Kidney epithelial cell (primary cell): ENCODE measurements around the gene PODXL2. TPM values are rescaled to one million over a fixed set of nuclear protein-coding genes. Genes with fewer than 3 reads are reported as not detected.
A peak's percentile ranks its signal among the peaks of the same experiment; 100 is the strongest.

Source experiments
- DNase-seq: peaks from one replicate; pipeline ENCODE4 v3.0.0-alpha.2; 2010; ENCODE audit warnings: low read depth
- H3K27me3 ChIP-seq: 2 replicates; pipeline ENCODE4 v1.6.0; 2011; ENCODE audit warnings: low read length; ENCODE audit not compliant: control insufficient read depth, insufficient read depth
- H3K36me3 ChIP-seq: 2 replicates; pipeline ENCODE4 v1.5.1; 2011; ENCODE audit warnings: low read length; ENCODE audit not compliant: control insufficient read depth, insufficient read depth
- H3K4me3 ChIP-seq: 2 replicates; pipeline ENCODE4 v1.5.1; 2011; ENCODE audit warnings: low read depth, mild to moderate bottlenecking, control low read depth, low read length
- total RNA-seq: library from RNA; depleted of rRNA; stranded (reverse); fragments of >200 nt; gene quantifications from 2 replicates; pipeline ENCODE4 v1.2.3, GENCODE V29; 2015
- TF ChIP-seq, protein P1 (sequence below): IDR thresholded peaks from 2 replicates; pipeline ENCODE4 v1.5.1; 2011; ENCODE audit warnings: mild to moderate bottlenecking, moderate library complexity, low read length, control low read depth, inconsistent platforms; ENCODE audit not compliant: insufficient read depth, poor library complexity, severe bottlenecking

The PODXL2 gene
- total RNA-seq, 1 donor from 2014 or later: 69.5 TPM

DNA sequence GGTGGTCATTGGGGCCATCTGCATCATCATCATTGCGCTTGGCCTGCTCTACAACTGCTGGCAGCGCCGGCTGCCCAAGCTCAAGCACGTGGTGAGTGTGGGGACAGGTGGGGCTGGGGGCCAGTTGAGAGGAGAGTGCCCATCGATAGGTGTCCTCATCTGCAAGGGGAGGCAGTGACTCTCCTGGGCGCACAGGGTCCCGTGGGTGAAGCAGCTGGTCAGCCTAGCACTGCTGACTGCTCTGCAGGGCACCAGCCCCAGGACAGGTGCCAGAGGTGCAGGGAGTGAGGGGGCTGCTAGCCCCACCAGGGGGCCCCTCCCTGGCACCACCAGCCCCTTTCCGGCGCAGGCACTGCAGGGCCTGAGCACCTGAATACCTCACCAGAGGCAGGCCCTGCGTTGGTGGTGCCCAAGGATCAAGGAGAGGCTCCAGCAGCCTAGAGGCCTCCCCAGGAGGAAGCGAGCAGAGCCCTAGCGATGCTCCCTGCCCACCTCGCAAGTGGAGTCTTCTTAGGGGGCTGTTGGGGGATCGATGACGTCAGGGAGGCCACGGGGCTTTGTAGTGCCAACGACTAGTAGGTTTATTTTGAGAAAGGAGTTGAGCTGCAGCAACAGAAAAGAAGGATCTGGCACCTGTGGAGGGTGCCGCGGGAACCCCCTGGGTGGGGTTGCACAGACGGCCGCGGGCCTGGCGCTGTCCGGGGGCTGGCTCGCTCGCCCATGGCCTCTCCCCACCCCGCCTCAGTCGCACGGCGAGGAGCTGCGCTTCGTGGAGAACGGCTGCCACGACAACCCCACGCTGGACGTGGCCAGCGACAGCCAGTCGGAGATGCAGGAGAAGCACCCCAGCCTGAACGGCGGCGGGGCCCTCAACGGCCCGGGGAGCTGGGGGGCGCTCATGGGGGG is 42.8 kb downstream of the PODXL2 start:
- TF ChIP-seq, protein P1, sequence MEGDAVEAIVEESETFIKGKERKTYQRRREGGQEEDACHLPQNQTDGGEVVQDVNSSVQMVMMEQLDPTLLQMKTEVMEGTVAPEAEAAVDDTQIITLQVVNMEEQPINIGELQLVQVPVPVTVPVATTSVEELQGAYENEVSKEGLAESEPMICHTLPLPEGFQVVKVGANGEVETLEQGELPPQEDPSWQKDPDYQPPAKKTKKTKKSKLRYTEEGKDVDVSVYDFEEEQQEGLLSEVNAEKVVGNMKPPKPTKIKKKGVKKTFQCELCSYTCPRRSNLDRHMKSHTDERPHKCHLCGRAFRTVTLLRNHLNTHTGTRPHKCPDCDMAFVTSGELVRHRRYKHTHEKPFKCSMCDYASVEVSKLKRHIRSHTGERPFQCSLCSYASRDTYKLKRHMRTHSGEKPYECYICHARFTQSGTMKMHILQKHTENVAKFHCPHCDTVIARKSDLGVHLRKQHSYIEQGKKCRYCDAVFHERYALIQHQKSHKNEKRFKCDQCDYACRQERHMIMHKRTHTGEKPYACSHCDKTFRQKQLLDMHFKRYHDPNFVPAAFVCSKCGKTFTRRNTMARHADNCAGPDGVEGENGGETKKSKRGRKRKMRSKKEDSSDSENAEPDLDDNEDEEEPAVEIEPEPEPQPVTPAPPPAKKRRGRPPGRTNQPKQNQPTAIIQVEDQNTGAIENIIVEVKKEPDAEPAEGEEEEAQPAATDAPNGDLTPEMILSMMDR: no peak
- H3K27me3 ChIP-seq: no peaks in the 10 kb centered on the region
- peaks cover 2% of the 10 kb centered on the region for H3K36me3 ChIP-seq
- peak overlapping the region; percentile 62 for H3K4me3 ChIP-seq
- DNase-seq: no peak

DNA sequence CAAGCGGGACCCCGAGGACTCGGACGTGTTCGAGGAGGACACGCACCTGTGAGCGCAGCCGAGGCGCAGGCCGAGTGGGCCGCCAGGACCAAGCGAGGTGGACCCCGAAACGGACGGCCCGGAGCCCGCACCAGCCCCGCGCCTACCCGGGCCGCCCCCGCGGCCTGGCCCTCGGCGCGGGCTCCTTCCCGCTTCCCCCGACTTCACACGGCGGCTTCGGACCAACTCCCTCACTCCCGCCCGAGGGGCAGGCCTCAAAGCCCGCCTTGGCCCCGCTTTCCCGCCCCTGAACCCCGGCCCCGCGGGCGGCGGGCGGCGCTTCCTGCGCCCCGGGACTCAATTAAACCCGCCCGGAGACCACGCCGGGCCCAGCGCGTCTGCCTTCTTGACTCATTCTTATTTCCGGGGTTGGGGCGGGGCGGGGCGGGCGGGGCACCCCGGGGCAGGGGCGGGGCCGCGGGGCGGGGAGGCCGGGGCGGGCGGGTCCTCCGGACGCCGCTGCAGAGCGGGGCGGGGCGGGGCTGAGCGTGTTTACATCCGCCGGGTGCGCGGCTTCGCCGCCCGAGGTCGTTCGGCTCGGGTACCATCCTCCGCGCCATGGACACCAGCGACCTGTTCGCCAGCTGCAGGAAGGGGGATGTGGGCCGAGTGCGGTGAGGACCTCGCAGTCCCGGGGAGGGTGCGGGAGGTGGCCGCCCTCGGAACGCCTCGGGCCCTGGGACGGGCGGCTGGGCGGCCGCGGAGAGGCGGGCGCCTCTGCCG is 43.6 kb downstream of the PODXL2 start, which contains the start of gene ABTB1:
Gene ABTB1 (plus strand): TSS at position 524 of the 762 bp plus-strand sequence. CDS start 74 bp downstream, at position 598.
- peaks cover 2% of the 10 kb centered on the region for H3K36me3 ChIP-seq
- TF ChIP-seq, protein P1: no peak
- no peaks in the 10 kb centered on the region for H3K27me3 ChIP-seq
- H3K4me3 ChIP-seq: peak within 1 kb of the TSS; percentile 91
- DNase-seq: no peak

DNA sequence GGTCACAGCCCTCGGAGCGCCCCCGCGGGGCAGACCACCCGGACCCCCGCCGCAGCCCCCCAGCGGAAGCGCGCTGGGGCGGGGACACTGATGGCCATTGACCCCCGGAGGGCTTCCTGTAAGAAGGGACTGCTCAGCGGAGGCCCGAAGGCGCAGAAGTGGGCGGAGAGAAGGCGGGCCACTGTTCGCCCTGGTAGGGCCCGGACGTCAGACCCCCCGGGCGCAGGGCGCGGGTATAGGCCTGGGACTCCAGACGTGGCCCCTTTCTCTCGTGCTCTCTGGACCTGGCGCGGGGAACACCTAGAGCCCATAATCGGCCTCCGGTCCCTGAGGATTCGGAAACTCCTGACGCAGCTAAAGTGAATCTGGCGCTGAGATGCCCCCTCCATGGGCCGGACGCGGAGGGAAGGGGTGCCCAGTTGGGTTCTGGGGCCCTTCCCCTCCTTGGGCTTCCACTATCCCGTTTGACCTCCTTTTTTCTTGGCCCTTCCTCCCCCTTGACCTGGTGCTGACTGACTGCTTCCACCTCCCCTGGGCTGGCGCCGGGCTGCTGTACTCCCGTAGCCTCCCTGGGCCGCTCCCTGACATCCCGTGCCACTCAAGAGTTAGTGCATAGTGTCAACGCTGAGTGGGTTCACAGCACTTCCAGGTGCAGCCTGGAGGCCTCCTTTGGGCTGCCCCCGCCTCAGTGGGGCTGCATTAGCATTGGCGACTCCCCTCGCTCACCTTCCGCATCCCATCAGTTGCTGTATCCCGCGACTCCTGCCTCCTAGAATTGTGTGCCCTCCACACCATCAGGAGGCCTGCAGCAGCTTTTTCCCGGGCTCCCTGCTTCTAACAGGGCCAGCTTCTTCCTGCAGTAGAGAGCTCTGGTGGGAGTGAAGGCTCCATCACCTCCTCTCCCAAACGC is 44.5 kb downstream of the PODXL2 start:
- TF ChIP-seq, protein P1: no peak
- peak overlapping the region; percentile 91 for H3K4me3 ChIP-seq
- DNase-seq: no peak
- H3K27me3 ChIP-seq: no peaks in the 10 kb centered on the region
- peaks cover 2% of the 10 kb centered on the region for H3K36me3 ChIP-seq

DNA sequence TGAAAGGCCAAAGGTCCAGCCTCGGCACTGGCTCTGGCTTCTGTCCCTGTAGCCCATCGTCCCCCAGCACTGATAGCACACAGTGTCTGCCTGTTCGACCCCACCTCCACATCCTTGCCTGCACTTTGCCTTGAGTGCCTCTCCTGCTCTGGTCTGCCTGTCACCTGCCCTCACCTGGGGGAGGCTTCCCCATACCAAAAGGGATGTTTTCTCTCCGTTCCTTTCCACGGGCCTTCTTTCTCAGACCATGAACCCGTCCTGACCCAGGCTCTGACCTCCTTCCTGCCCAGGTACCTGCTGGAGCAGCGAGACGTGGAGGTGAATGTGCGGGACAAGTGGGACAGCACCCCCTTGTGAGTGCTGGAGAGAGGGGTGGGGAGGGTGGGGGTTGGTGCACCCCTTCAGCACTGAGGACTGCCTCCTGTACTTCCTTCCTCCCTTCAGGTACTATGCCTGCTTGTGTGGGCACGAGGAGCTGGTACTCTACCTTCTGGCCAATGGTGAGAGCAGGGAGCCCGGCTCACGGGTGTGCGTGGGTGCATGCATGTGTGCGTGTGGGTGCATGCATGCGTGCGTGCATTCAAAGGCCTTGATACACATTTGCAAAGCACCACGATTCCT is 45.2 kb downstream of the PODXL2 start:
- no peak for DNase-seq

More for the DNA sequence above, 45.2 kb downstream of the PODXL2 start:
- Histone ChIP-seq H3K36me3 (peaks cover 2% of the 10 kb centered on the region), H3K4me3 (no peak overlapping the region), H3K27me3 (no peaks in the 10 kb centered on the region)
- TF ChIP-seq, protein P1: no peak
